ENCODE measurements around the gene CWC27. TPM values are rescaled to one million over a fixed set of nuclear protein-coding genes. Genes with fewer than 3 reads are reported as not detected.
"Not testable (repeated sequence)": the region's sequence is repeated elsewhere in the genome, so short reads cannot be mapped to it uniquely, and the experiment has no call there.

The CWC27 gene
- total and polyA plus RNA-seq, 9 of the 15 experiments (the other 6 are each of a cell fraction or from before 2014, with no cell fraction given), result 19.7 to 49.3 (median 38.3) TPM

- no peak for TF ChIP-seq RBM34 (IDR thresholded peaks at IDR 0.05; ENCODE audit: borderline replicate concordance, insufficient read depth, low read length)
Observed at GRCh38 chr5:64827703-64828102, 59.0 kb downstream of the CWC27 start (continued).

DNA sequence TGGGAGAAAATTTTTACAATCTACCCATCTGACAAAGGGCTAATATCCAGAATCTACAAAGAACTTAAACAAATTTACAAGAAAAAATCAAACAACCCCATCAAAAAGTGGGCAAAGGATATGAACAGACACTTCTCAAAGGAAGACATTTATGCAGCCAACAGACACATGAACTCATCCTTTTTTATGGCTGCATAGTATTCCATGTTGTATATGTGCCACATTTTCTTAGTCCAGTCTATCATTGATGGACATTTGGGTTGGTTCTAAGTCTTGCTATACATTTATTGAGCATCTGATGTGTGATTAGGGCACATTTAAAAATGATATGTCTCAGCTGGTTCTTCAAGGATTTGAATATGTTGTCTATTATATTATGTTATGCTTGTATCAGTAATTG, 61.9 kb downstream of the CWC27 start:
- BruUV-seq (replicated peaks); H3K4me3 ChIP-seq; POLR2A ChIA-PET; ATAC-seq; H3K9me3 ChIP-seq (replicated peaks; ENCODE audit: control insufficient read depth, insufficient read depth, low read depth, low read length); FAIRE-seq; in situ Hi-C loops (cut with MboI); H4K20me1 ChIP-seq (replicated peaks; ENCODE audit: control insufficient read depth, insufficient read depth, low read length); H3K4me1 ChIP-seq (replicated peaks in 1 of 2; ENCODE audit: control insufficient read depth in 2 of 2, insufficient read depth in 2 of 2, low read length in 2 of 2); DNase-seq (ENCODE audit: extremely low read depth in 1 of 4, low spot score in 3 of 4); intact Hi-C loops (cut with micrococcal nuclease); CTCF ChIA-PET (ENCODE audit: low intra/inter-chr PET ratio); H3K79me2 ChIP-seq (ENCODE audit: control insufficient read depth, insufficient read depth, low read length); H3K36me3 ChIP-seq (ENCODE audit: control insufficient read depth, insufficient read depth, low read length); H3K4me2 ChIP-seq (ENCODE audit: insufficient read depth, low read length); H3K9ac ChIP-seq (ENCODE audit: insufficient read depth in 1 of 2, low read depth in 2 of 2, low read length in 2 of 2); H3K27ac ChIP-seq (ENCODE audit: extremely low read depth, low read depth, low read length); H2AFZ ChIP-seq (ENCODE audit: low read depth, low read length); H3K27me3 ChIP-seq (ENCODE audit: control insufficient read depth in 2 of 2, insufficient read depth in 2 of 2, low read length in 2 of 2); H3K9me1 ChIP-seq (ENCODE audit: control insufficient read depth, insufficient read depth, low read length): not testable (repeated sequence)
- TF ChIP-seq ZNF146 (CRISPR knock-in tag; IDR thresholded peaks at IDR 0.05; ENCODE audit: unreplicated experiment), result peak; percentile 78
- 0 out of 2 replicates have a peak, but pooled peaks have one; percentile 35 for TF ChIP-seq BCOR (IDR thresholded peaks at IDR 0.05)
- peak; percentile 44 for TF ChIP-seq RBM25 (IDR thresholded peaks at IDR 0.05; ENCODE audit: low read depth, low read length, severe bottlenecking)

DNA sequence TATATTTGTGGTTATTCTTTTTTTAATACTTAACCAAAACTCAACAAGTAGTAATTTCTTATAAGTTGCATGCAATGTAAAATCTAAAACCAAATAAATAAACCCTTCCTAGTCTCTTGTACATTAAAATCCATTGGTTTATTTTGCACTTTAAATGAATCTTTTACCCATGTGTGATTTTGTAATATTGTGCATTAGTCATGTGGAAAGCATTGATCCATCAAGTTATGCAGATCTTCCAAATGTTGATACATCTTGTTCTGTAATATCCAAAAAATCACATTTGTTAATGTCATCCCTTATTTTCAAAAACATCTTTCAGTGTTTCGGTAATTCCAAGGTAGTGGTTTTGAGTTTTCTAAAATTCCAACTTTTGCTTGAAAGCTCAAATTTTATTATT, 63.3 kb downstream of the CWC27 start:
- intact Hi-C loops (cut with micrococcal nuclease) (no loop called here), in situ Hi-C loops (cut with MboI) (no loop called here)
- H3K79me2 ChIP-seq (ENCODE audit: control insufficient read depth, insufficient read depth, low read length), result no peaks in the 10 kb centered on the region
- no peak overlapping the region for H3K4me2 ChIP-seq (ENCODE audit: insufficient read depth, low read length)
- DNase-seq (ENCODE audit: extremely low read depth in 1 of 4, low spot score in 3 of 4), result no peak
- H2AFZ ChIP-seq (ENCODE audit: low read depth, low read length), result no peak overlapping the region
- ATAC-seq, result no peak
- H3K4me3 ChIP-seq, result no peak overlapping the region
- BruUV-seq (replicated peaks), result no TSS peak
- no peaks in the 10 kb centered on the region for H3K4me1 ChIP-seq (replicated peaks in 1 of 2; ENCODE audit: control insufficient read depth in 2 of 2, insufficient read depth in 2 of 2, low read length in 2 of 2)
- no peaks in the 10 kb centered on the region; the same call in 2 of the 3 replicates for H3K36me3 ChIP-seq (ENCODE audit: control insufficient read depth, insufficient read depth, low read length)
- H3K9ac ChIP-seq (ENCODE audit: insufficient read depth in 1 of 2, low read depth in 2 of 2, low read length in 2 of 2), result no peak overlapping the region
- FAIRE-seq, result no peak
- no peaks in the 10 kb centered on the region for H3K9me3 ChIP-seq (replicated peaks; ENCODE audit: control insufficient read depth, insufficient read depth, low read depth, low read length)
- H3K27me3 ChIP-seq (ENCODE audit: control insufficient read depth in 2 of 2, insufficient read depth in 2 of 2, low read length in 2 of 2), result no peaks in the 10 kb centered on the region
- H3K9me1 ChIP-seq (ENCODE audit: control insufficient read depth, insufficient read depth, low read length), result no peaks in the 10 kb centered on the region
- POLR2A ChIA-PET, result no interaction called here
- H3K27ac ChIP-seq (ENCODE audit: extremely low read depth, low read depth, low read length), result no peak overlapping the region
- WGBS (ENCODE audit: insufficient coverage, low coverage, missing lambda C conversion rate), result 87% methylated on average over 1 of the region's 1 CpG
- no peaks in the 10 kb centered on the region for H4K20me1 ChIP-seq (replicated peaks; ENCODE audit: control insufficient read depth, insufficient read depth, low read length)
- CTCF ChIA-PET (ENCODE audit: low intra/inter-chr PET ratio), result no interaction called here
- no peak for TF ChIP-seq LCOR (CRISPR knock-in tag; IDR thresholded peaks at IDR 0.05)
- TF ChIP-seq ZNF551 (CRISPR knock-in tag; IDR thresholded peaks at IDR 0.05), result no peak
- TF ChIP-seq, protein P1, sequence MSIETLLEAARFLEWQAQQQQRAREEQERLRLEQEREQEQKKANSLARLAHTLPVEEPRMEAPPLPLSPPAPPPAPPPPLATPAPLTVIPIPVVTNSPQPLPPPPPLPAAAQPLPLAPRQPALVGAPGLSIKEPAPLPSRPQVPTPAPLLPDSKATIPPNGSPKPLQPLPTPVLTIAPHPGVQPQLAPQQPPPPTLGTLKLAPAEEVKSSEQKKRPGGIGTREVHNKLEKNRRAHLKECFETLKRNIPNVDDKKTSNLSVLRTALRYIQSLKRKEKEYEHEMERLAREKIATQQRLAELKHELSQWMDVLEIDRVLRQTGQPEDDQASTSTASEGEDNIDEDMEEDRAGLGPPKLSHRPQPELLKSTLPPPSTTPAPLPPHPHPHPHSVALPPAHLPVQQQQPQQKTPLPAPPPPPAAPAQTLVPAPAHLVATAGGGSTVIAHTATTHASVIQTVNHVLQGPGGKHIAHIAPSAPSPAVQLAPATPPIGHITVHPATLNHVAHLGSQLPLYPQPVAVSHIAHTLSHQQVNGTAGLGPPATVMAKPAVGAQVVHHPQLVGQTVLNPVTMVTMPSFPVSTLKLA (conservative IDR thresholded peaks at IDR 0.05), result no peak
- TF ChIP-seq TBP (optimal IDR thresholded peaks at IDR 0.05; ENCODE audit: low read depth, low read length), result no peak
- no peak for TF ChIP-seq MEF2D (tag; conservative IDR thresholded peaks at IDR 0.05; ENCODE audit: low read depth)
- TF ChIP-seq, protein P2, sequence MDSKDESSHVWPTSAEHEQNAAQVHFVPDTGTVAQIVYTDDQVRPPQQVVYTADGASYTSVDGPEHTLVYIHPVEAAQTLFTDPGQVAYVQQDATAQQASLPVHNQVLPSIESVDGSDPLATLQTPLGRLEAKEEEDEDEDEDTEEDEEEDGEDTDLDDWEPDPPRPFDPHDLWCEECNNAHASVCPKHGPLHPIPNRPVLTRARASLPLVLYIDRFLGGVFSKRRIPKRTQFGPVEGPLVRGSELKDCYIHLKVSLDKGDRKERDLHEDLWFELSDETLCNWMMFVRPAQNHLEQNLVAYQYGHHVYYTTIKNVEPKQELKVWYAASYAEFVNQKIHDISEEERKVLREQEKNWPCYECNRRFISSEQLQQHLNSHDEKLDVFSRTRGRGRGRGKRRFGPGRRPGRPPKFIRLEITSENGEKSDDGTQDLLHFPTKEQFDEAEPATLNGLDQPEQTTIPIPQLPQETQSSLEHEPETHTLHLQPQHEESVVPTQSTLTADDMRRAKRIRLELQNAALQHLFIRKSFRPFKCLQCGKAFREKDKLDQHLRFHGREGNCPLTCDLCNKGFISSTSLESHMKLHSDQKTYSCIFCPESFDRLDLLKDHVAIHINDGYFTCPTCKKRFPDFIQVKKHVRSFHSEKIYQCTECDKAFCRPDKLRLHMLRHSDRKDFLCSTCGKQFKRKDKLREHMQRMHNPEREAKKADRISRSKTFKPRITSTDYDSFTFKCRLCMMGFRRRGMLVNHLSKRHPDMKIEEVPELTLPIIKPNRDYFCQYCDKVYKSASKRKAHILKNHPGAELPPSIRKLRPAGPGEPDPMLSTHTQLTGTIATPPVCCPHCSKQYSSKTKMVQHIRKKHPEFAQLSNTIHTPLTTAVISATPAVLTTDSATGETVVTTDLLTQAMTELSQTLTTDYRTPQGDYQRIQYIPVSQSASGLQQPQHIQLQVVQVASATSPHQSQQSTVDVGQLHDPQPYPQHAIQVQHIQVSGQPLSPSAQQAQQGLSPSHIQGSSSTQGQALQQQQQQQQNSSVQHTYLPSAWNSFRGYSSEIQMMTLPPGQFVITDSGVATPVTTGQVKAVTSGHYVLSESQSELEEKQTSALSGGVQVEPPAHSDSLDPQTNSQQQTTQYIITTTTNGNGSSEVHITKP (IDR thresholded peaks at IDR 0.05; ENCODE audit: partially characterized antibody), result no peak

Measured in K562 (cell line).